Dermis microvascular lymphatic vessel endothelial cell (primary cell): ENCODE measurements around the gene BCLAF1. TPM values are rescaled to one million over a fixed set of nuclear protein-coding genes. Genes with fewer than 3 reads are reported as not detected.
"Not testable (repeated sequence)": the region's sequence is repeated elsewhere in the genome, so short reads cannot be mapped to it uniquely, and the experiment has no call there.

Experiments
- DNase-seq, 2 donors: peaks; one replicate each; pipeline versions ENCODE4 v3.0.0 to v3.0.0-alpha.2; 2010; ENCODE audit warnings: low read depth in 2 of 2
- total RNA-seq: library from RNA; depleted of rRNA; stranded (reverse); fragments of >200 nt; gene quantifications from 2 replicates; pipeline ENCODE4 v1.2.1, GENCODE V29; 2014

BCLAF1 gene
- total RNA-seq, 1 donor from 2014 or later = 71.1 TPM

GRCh38 chr6:136249336-136249735, 40.3 kb downstream of the BCLAF1 start:
- no peak for DNase-seq

- peak in 1 of 2 donors; percentile 24 for DNase-seq
Measured at GRCh38 chr6:136244061-136244616, 45.5 kb downstream of the BCLAF1 start.

GRCh38 chr6:136236466-136237293, 53.0 kb downstream of the BCLAF1 start:
- no peak for DNase-seq

- DNase-seq = peak in 1 of 2 donors; percentile 40
Measured at GRCh38 chr6:136235233-136235564, 54.4 kb downstream of the BCLAF1 start.

GRCh38 chr6:136232701-136233100, 56.9 kb downstream of the BCLAF1 start:
- no peak for DNase-seq

- DNase-seq = no peak
Measured at GRCh38 chr6:136230219-136230853, 59.3 kb downstream of the BCLAF1 start.

- no peak for DNase-seq
Measured at GRCh38 chr6:136228814-136229213, 60.8 kb downstream of the BCLAF1 start.

- no peak for DNase-seq
Measured at GRCh38 chr6:136226674-136227377, 62.8 kb downstream of the BCLAF1 start.

GRCh38 chr6:136226027-136226673, 63.5 kb downstream of the BCLAF1 start:
- DNase-seq = peak in 1 of 2 donors; percentile 62

- DNase-seq = peak in 1 of 2 donors; percentile 22
Measured at GRCh38 chr6:136225496-136225895, 64.2 kb downstream of the BCLAF1 start.

- not testable (repeated sequence) for DNase-seq
Measured at GRCh38 chr6:136224974-136225373, 64.7 kb downstream of the BCLAF1 start.

- no peak for DNase-seq
Measured at GRCh38 chr6:136216503-136217401, 72.9 kb downstream of the BCLAF1 start.

GRCh38 chr6:136213853-136214252, 75.8 kb downstream of the BCLAF1 start:
- no peak for DNase-seq

GRCh38 chr6:136213012-136213539, 76.6 kb downstream of the BCLAF1 start:
- DNase-seq = no peak

GRCh38 chr6:136212608-136213007, 77.0 kb downstream of the BCLAF1 start:
- no peak for DNase-seq

- DNase-seq = no peak
Measured at GRCh38 chr6:136210398-136211165, 79.1 kb downstream of the BCLAF1 start.

- DNase-seq = no peak
Measured at GRCh38 chr6:136209496-136209895, 80.2 kb downstream of the BCLAF1 start.

- no peak for DNase-seq
Measured at GRCh38 chr6:136208783-136209182, 80.9 kb downstream of the BCLAF1 start.
